ENCODE data around the gene RPS2.
"Not testable (repeated sequence)": the region's sequence is repeated elsewhere in the genome, so short reads cannot be mapped to it uniquely, and the experiment has no call there.

Gene RPS2

GRCh38 chr16:1962161-1963153 lies 2.2 kb downstream of the RPS2 start:
- not testable (repeated sequence) for DNase-seq

GRCh38 chr16:1961651-1962067 lies 3.0 kb downstream of the RPS2 start:
- DNase-seq = no peak

GRCh38 chr16:1960665-1961630 lies 3.7 kb downstream of the RPS2 start:
- DNase-seq = peak in 2 of 4 experiments; percentile 10 to 30

GRCh38 chr16:1959269-1960039 lies 5.2 kb downstream of the RPS2 start, which contains the start of gene NDUFB10:
NDUFB10 (plus strand) TSS chr16:1959538; CDS start chr16:1959625, 87 bp downstream.
- peak; percentile 95 to 99 (median 96) for DNase-seq

GRCh38 chr16:1958715-1959268 lies 5.8 kb downstream of the RPS2 start:
- no peak for DNase-seq

GRCh38 chr16:1958143-1958491 lies 6.5 kb downstream of the RPS2 start:
- DNase-seq = not testable (repeated sequence)

GRCh38 chr16:1957434-1958142 lies 7.0 kb downstream of the RPS2 start:
- not testable (repeated sequence) for DNase-seq

GRCh38 chr16:1953734-1954133 lies 10.9 kb downstream of the RPS2 start:
- DNase-seq = no peak

- no peak for DNase-seq
These were observed 14.1 kb downstream of the RPS2 start for GRCh38 chr16:1950559-1950958.

- no peak for DNase-seq
These were observed 14.6 kb downstream of the RPS2 start for GRCh38 chr16:1950047-1950446.

- DNase-seq = no peak
These were observed 15.1 kb downstream of the RPS2 start for GRCh38 chr16:1949507-1949906.

- no peak for DNase-seq
These were observed 17.3 kb downstream of the RPS2 start for GRCh38 chr16:1947369-1947670.

GRCh38 chr16:1946495-1947368 lies 17.9 kb downstream of the RPS2 start:
- DNase-seq = peak in 1 of 4 experiments; percentile 2

GRCh38 chr16:1945559-1946391 lies 18.9 kb downstream of the RPS2 start:
- DNase-seq = no peak

GRCh38 chr16:1944612-1945199 lies 19.9 kb downstream of the RPS2 start:
- DNase-seq = no peak

GRCh38 chr16:1942810-1943726 lies 21.6 kb downstream of the RPS2 start, which contains the start of gene MSRB1:
MSRB1 (minus strand) TSS chr16:1943199; CDS start chr16:1943156, 43 bp downstream.
- DNase-seq = peak; percentile 100

- DNase-seq = peak in 3 of 4 experiments; percentile 52 to 75 (median 71)
These were observed 22.4 kb downstream of the RPS2 start for GRCh38 chr16:1942047-1942809.
